ENCODE measurements around the gene HECTD1. TPM values are rescaled to one million over a fixed set of nuclear protein-coding genes. Genes with fewer than 3 reads are reported as not detected.
"Not testable (repeated sequence)": the region's sequence is repeated elsewhere in the genome, so short reads cannot be mapped to it uniquely, and the experiment has no call there.

The HECTD1 gene
- total and polyA plus RNA-seq, 11 donors: 42.4 to 185 (median 148) TPM

GRCh38 chr14:31194661-31195060, 12.9 kb downstream of the HECTD1 start:
- no peak for ATAC-seq
- H3K4me3 ChIP-seq: no peak overlapping the region
- H3K9me3 ChIP-seq: no peaks in the 10 kb centered on the region
- H3K27ac ChIP-seq: peak overlapping the region in 2 of 12 donors; percentile 5 to 32
- DNase-seq: no peak
- TF ChIP-seq CTCF (IDR thresholded peaks at IDR 0.05) (no peak), POLR2A (IDR thresholded peaks at IDR 0.05) (no peak)
- H3K27me3 ChIP-seq: no peaks in the 10 kb centered on the region
- intact Hi-C loops (cut with DNase I): no loop called here
- peaks cover 0 to 64% (median 36%) of the 10 kb centered on the region in 9 donors for H3K36me3 ChIP-seq
- peaks cover 0 to 58% (median 41%) of the 10 kb centered on the region in 12 donors for H3K4me1 ChIP-seq

DNA sequence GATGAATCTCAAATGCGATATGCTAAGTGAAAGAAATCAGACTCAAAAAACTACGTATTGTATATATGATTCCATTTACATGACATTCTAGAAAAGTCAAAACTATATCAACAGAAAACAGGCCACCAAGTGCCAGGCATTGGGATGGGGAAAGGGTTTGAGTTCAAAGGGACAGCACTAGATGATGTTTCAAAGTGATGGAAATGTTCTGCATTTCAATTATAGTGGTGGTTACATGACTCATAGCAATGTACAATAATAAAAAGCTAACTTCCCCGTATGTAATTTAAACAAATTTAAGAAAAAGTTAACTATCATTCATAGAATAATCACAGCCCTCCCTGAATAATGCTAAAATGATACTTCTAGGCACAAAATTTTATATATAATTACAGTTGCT, 13.5 kb downstream of the HECTD1 start:
- Histone ChIP-seq H3K9me3 (no peaks in the 10 kb centered on the region), H3K4me3 (no peak overlapping the region), H3K27me3 (no peaks in the 10 kb centered on the region), H3K36me3 (peaks cover 0 to 66% (median 36%) of the 10 kb centered on the region in 9 donors), H3K4me1 (peaks cover 0 to 56% (median 41%) of the 10 kb centered on the region in 12 donors), H3K27ac (no peak overlapping the region)
- ATAC-seq (no peak), DNase-seq (no peak)
- intact Hi-C loops (cut with DNase I): no loop called here
- TF ChIP-seq POLR2A (IDR thresholded peaks at IDR 0.05) (no peak), CTCF (IDR thresholded peaks at IDR 0.05) (no peak)
- 89 to 93% (median 91%) methylated on average over 3 of the region's 3 CpGs for WGBS, 4 donors

GRCh38 chr14:31192544-31192943, 15.0 kb downstream of the HECTD1 start:
- Histone ChIP-seq H3K36me3 (peaks cover 0 to 57% (median 33%) of the 10 kb centered on the region in 9 donors), H3K4me1 (peaks cover 0 to 41% (median 30%) of the 10 kb centered on the region in 12 donors)
- H3K27ac ChIP-seq; DNase-seq; H3K27me3 ChIP-seq; intact Hi-C loops (cut with DNase I); ATAC-seq; H3K4me3 ChIP-seq; H3K9me3 ChIP-seq: not testable (repeated sequence)
- WGBS, 4 donors: 94 to 96% (median 95%) methylated on average over 8 of the region's 8 CpGs

DNA sequence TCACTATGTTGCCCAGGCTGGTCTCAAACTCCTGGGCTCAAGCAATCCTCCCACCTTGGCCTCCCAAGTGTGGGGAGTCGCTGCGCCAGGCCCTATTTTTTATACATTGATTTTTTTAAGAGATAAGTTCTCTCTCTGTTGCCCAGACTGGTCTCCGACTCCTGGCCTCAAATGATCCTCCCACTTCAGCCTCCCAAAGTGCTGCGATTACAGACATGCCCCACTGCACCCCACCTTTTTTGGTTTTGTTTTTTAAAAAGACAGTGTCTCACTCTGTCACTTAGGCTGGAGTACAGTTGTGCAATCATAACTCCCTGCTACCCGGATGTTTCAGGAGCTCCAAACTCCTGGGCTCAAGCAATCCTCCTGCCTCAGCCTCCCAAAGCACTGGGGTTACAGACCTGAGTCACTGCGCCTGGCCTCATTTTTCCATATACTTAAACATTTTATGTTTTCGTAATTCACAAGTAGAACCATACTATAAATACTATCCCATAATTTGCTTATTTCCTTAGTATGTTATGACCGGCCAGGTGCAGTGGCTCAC, 16.8 kb downstream of the HECTD1 start:
- Histone ChIP-seq H3K4me1 (peaks cover 0 to 28% (median 16%) of the 10 kb centered on the region in 12 donors), H3K4me3 (no peak overlapping the region), H3K27me3 (no peaks in the 10 kb centered on the region), H3K27ac (no peak overlapping the region), H3K36me3 (peaks cover 0 to 43% (median 27%) of the 10 kb centered on the region in 9 donors), H3K9me3 (no peaks in the 10 kb centered on the region)
- DNase-seq: no peak
- intact Hi-C loops (cut with DNase I): no loop called here
- no peak for ATAC-seq
- 96 to 100% (median 98%) methylated on average over 8 of the region's 8 CpGs for whole genome bisulfite sequencing, 4 donors
- TF ChIP-seq CTCF (IDR thresholded peaks at IDR 0.05): no peak

DNA sequence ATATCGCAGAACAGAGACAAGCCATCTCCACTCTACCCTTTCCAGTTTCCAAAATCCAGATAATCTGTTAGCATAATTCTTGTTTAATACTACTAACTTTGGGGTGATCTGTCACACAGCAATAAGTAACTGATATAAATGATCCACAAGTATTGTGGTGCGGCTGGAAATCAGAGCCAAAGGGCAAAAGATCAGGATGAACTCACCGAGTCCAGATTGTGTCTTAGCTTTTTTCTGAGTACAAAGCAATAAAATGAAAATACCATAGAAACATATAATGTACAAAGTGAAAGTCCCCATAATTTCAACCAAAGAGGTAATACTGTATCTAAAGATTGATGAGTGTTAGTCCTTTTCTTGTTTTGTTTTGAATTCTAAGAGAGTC, 17.4 kb downstream of the HECTD1 start:
- 87 to 94% (median 90%) methylated on average over 3 of the region's 3 CpGs for WGBS, 4 donors
- peaks cover 0 to 46% (median 31%) of the 10 kb centered on the region in 9 donors for H3K36me3 ChIP-seq
- DNase-seq (no peak), ATAC-seq (no peak)
- intact Hi-C loops (cut with DNase I): no loop called here
- TF ChIP-seq CTCF (IDR thresholded peaks at IDR 0.05): no peak
- no peak for TF ChIP-seq POLR2A (IDR thresholded peaks at IDR 0.05)
- H3K9me3 ChIP-seq: no peaks in the 10 kb centered on the region
- peaks cover 0 to 22% (median 10%) of the 10 kb centered on the region in 12 donors for H3K4me1 ChIP-seq
- H3K4me3 ChIP-seq: no peak overlapping the region
- H3K27me3 ChIP-seq: no peaks in the 10 kb centered on the region
- no peak overlapping the region for H3K27ac ChIP-seq
